ENCODE measurements around the gene NDOR1. TPM values are rescaled to one million over a fixed set of nuclear protein-coding genes. Genes with fewer than 3 reads are reported as not detected.

The NDOR1 gene
- total RNA-seq, 4 donors from 2014 or later: 14.3 to 47.5 (median 22.0) TPM

DNA sequence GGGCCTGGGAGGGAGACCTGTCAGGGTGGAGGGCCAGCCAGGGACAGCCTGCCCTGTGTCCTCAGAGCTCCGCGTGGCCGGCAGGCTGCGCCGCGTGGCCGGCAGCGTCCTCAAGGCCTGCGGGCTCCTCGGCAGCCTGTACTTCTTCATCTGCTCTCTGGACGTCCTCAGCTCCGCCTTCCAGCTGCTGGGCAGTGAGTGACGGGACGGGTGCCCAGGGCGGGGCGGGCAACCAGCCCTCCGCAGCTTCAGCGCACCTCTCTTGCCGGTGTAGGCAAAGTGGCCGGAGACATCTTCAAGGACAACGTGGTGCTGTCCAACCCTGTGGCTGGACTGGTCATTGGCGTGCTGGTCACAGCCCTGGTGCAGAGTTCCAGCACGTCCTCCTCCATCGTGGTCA, 27.0 kb downstream of the NDOR1 start:
- WGBS, 2 donors (ENCODE audit: low coverage in 1 of 2): 65% methylated on average over 24 of the region's 24 CpGs; no CpG with 5 or more reads in 1 of the 2 donors
- H3K4me3 ChIP-seq: no peak overlapping the region
- in situ Hi-C loops (cut with MboI; ENCODE audit: low pct_ligation_motif_present in 1 of 4, low pct_unique_long_range_greater_than_20kb in 1 of 4, low sequenced_read_pairs in 3 of 4): loop anchor here in 1 of 4 donors (10.0 kb wide), 1 partner anchor 108 kb away; no protein-coding TSS in a partner anchor
- DNase-seq: no peak
- H3K9me3 ChIP-seq: no peaks in the 10 kb centered on the region
- peaks cover 71% of the 10 kb centered on the region for H3K27me3 ChIP-seq
- H3K4me1 ChIP-seq: peaks cover 14 to 46% (median 29%) of the 10 kb centered on the region in 4 donors
- intact Hi-C loops (cut with DNase I; ENCODE audit: low total_unique reads): no loop called here
- no peak overlapping the region for H3K27ac ChIP-seq
- no peak for TF ChIP-seq POLR2AphosphoS5 (IDR thresholded peaks at IDR 0.05)
- TF ChIP-seq, protein P1, sequence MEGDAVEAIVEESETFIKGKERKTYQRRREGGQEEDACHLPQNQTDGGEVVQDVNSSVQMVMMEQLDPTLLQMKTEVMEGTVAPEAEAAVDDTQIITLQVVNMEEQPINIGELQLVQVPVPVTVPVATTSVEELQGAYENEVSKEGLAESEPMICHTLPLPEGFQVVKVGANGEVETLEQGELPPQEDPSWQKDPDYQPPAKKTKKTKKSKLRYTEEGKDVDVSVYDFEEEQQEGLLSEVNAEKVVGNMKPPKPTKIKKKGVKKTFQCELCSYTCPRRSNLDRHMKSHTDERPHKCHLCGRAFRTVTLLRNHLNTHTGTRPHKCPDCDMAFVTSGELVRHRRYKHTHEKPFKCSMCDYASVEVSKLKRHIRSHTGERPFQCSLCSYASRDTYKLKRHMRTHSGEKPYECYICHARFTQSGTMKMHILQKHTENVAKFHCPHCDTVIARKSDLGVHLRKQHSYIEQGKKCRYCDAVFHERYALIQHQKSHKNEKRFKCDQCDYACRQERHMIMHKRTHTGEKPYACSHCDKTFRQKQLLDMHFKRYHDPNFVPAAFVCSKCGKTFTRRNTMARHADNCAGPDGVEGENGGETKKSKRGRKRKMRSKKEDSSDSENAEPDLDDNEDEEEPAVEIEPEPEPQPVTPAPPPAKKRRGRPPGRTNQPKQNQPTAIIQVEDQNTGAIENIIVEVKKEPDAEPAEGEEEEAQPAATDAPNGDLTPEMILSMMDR (IDR thresholded peaks at IDR 0.05): no peak
- no peak for TF ChIP-seq EP300 (IDR thresholded peaks at IDR 0.05; ENCODE audit: low read depth)
- no peak for TF ChIP-seq POLR2A (IDR thresholded peaks at IDR 0.05)
- H3K36me3 ChIP-seq: no peaks in the 10 kb centered on the region

DNA sequence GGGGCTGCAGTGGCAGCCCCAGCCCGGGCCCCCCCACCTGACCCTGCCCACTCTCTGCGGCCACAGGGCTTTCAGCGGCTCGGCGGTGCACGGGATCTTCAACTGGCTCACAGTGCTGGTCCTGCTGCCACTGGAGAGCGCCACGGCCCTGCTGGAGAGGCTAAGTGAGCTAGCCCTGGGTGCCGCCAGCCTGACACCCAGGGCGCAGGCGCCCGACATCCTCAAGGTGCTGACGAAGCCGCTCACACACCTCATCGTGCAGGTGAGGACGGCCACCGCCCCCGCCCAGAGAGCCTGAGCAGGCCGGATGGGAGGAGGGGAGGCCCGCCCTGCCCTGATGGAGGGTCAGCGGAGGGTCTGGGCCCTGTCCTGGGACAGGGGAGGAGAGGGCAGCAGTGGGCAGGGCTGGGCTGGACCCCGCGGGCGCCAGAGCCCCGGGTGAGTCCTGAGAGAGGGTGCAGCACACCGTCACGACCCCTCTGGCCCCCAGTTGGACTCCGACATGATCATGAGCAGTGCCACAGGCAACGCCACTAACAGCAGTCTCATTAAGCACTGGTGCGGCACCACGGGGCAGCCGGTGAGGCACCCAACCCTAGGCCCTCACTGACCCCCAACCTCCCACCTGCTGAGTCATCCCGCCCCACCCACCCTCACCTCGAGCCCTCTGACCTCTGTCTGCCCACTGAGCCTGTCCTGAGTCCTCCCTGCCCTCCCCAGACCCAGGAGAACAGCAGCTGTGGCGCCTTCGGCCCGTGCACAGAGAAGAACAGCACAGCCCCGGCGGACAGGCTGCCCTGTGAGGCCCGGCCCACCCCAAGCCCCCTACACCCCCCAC, 27.9 kb downstream of the NDOR1 start:
- in situ Hi-C loops (cut with MboI; ENCODE audit: low pct_ligation_motif_present in 1 of 4, low pct_unique_long_range_greater_than_20kb in 1 of 4, low sequenced_read_pairs in 3 of 4): loop anchor here in 1 of 4 donors (10.0 kb wide), 1 partner anchor 109 kb away; no protein-coding TSS in a partner anchor
- no peak for DNase-seq
- intact Hi-C loops (cut with DNase I; ENCODE audit: low total_unique reads): no loop called here
- Histone ChIP-seq H3K9me3 (no peaks in the 10 kb centered on the region), H3K4me3 (no peak overlapping the region), H3K27ac (no peak overlapping the region), H3K36me3 (no peaks in the 10 kb centered on the region), H3K27me3 (peaks cover 67% of the 10 kb centered on the region), H3K4me1 (peaks cover 23 to 46% (median 36%) of the 10 kb centered on the region in 4 donors)
- TF ChIP-seq EP300 (IDR thresholded peaks at IDR 0.05; ENCODE audit: low read depth) (no peak), POLR2A (IDR thresholded peaks at IDR 0.05) (no peak), POLR2AphosphoS5 (IDR thresholded peaks at IDR 0.05) (no peak)
- TF ChIP-seq, protein P1 (IDR thresholded peaks at IDR 0.05): no peak
- WGBS, 2 donors (ENCODE audit: low coverage in 1 of 2): 61% methylated on average over 26 of the region's 40 CpGs; no CpG with 5 or more reads in 1 of the 2 donors

DNA sequence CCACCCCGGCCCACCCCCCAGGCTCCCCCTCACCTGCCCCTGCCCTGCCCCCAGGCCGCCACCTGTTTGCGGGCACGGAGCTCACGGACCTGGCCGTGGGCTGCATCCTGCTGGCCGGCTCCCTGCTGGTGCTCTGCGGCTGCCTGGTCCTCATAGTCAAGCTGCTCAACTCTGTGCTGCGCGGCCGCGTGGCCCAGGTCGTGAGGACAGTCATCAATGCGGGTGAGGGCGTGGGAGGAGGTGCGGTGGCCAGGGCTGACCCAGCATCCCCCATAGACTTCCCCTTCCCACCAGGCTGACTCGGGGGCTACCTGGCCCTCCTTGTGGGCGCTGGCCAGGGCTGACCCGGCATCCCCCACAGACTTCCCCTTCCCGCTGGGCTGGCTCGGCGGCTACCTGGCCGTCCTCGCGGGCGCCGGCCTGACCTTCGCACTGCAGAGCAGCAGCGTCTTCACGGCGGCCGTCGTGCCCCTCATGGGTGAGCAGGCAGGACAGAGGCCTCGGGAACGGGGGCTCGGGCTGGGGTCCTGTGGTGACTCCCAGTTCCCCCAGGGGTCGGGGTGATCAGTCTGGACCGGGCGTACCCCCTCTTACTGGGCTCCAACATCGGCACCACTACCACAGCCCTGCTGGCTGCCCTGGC, 28.7 kb downstream of the NDOR1 start:
- no peaks in the 10 kb centered on the region for H3K36me3 ChIP-seq
- no peaks in the 10 kb centered on the region for H3K9me3 ChIP-seq
- no peak for DNase-seq
- H3K4me3 ChIP-seq: no peak overlapping the region
- H3K27ac ChIP-seq: no peak overlapping the region
- in situ Hi-C loops (cut with MboI; ENCODE audit: low pct_ligation_motif_present in 1 of 4, low pct_unique_long_range_greater_than_20kb in 1 of 4, low sequenced_read_pairs in 3 of 4): loop anchor here in 1 of 4 donors (10.0 kb wide), 1 partner anchor 109 kb away; no protein-coding TSS in a partner anchor
- peaks cover 59% of the 10 kb centered on the region for H3K27me3 ChIP-seq
- no peak for TF ChIP-seq POLR2AphosphoS5 (IDR thresholded peaks at IDR 0.05)
- TF ChIP-seq, protein P1 (IDR thresholded peaks at IDR 0.05): no peak
- no peak for TF ChIP-seq POLR2A (IDR thresholded peaks at IDR 0.05)
- no peak for TF ChIP-seq EP300 (IDR thresholded peaks at IDR 0.05; ENCODE audit: low read depth)
- H3K4me1 ChIP-seq: peaks cover 30 to 53% (median 43%) of the 10 kb centered on the region in 4 donors
- WGBS, 2 donors (ENCODE audit: low coverage in 1 of 2): 25% methylated on average over 26 of the region's 40 CpGs; no CpG with 5 or more reads in 1 of the 2 donors
- intact Hi-C loops (cut with DNase I; ENCODE audit: low total_unique reads): no loop called here

Measured in transverse colon (tissue), 4 donors.